GM12878 (cell line): ENCODE data around the gene SLC4A2. TPM values are rescaled to one million over a fixed set of nuclear protein-coding genes. Genes with fewer than 3 reads are reported as not detected.
A peak's percentile ranks its signal among the peaks of the same experiment; 100 is the strongest.

ENCODE experiments used
- ATAC-seq: fragments of 200-7000 bp; cut with Tn5 transposase; 3 replicates; pipeline ENCODE4 v1.9.1; 2020; ENCODE audit warnings: mild to moderate bottlenecking, moderate library complexity
- BruUV-seq: library from RNA; stranded (reverse); fragments of 400-500 nt; replicated peaks from 2 replicates; lab custom pipeline; 2021; lab: Mats Ljungman, UMichigan
- CTCF ChIA-PET: fragments of 300-600 bp; sonication (Branson Sonifier 250); formaldehyde crosslinking; extraction: SDS; loops from one replicate; lab custom pipeline; 2021; ENCODE audit warnings: inconsistent platforms; lab: Yijun Ruan, JAX
- POLR2A ChIA-PET: fragments of 350-600 bp; formaldehyde crosslinking; extraction: SDS; loops from one replicate; lab custom pipeline; 2021; ENCODE audit warnings: inconsistent platforms; lab: Charles Lee
- RAD21 ChIA-PET: fragments of 300-600 bp; sonication (Branson Sonifier 250); formaldehyde crosslinking; loops from one replicate; lab custom pipeline; 2023; ENCODE audit warnings: antibody characterized with exemption; ENCODE audit not compliant: unreplicated experiment; lab: Charles Lee
- SMC1A ChIA-PET: fragments of 300-600 bp; sonication (Branson Sonifier 250); formaldehyde crosslinking; loops from one replicate; lab custom pipeline; 2023; ENCODE audit not compliant: unreplicated experiment, uncharacterized antibody; lab: Charles Lee
- DNase-seq: peaks from one replicate; pipeline ENCODE4 v3.0.0-alpha.2; 2011; ENCODE audit warnings: low read depth, low spot score
- FAIRE-seq: peaks from 3 replicates; lab custom pipeline; 2011; peaks lifted over from hg19 to GRCh38; lab: Jason Lieb, UNC
- H2AFZ ChIP-seq: 2 replicates; pipeline ENCODE4 v1.6.0; 2011; ENCODE audit warnings: low read depth, low read length, control low read depth; ENCODE audit not compliant: control insufficient read depth
- H3K27ac ChIP-seq: 2 replicates; pipeline ENCODE4 v1.5.1; 2011; ENCODE audit warnings: control low read depth; ENCODE audit not compliant: control insufficient read depth, insufficient read depth
- H3K27me3 ChIP-seq, 2 experiments: replicated peaks in 1 of 2; 2 replicates each; pipeline versions ENCODE4 v1.6.0 to v1.6.1; 2011; ENCODE audit warnings: low read length in 1 of 2; ENCODE audit not compliant: control insufficient read depth in 2 of 2, insufficient read depth in 2 of 2
- H3K36me3 ChIP-seq, 2 experiments: 2 replicates each; pipeline ENCODE4 v1.5.1; 2011; ENCODE audit warnings: low read length in 1 of 2; ENCODE audit not compliant: control insufficient read depth in 2 of 2, insufficient read depth in 2 of 2
- H3K4me1 ChIP-seq: 2 replicates; pipeline ENCODE4 v1.6.1; 2011; ENCODE audit warnings: mild to moderate bottlenecking, low read length, moderate library complexity, mixed read lengths; ENCODE audit not compliant: control insufficient read depth, insufficient read depth
- H3K4me2 ChIP-seq: 2 replicates; pipeline ENCODE4 v1.6.0; 2011; ENCODE audit warnings: control low read depth; ENCODE audit not compliant: control insufficient read depth, insufficient read depth
- H3K4me3 ChIP-seq: fragments of 200-600 bp; sonication (generic); 2 replicates; pipeline ENCODE4 v1.5.1; 2016
- H3K79me2 ChIP-seq: 2 replicates; pipeline ENCODE4 v1.6.0; 2011; ENCODE audit warnings: low read length; ENCODE audit not compliant: control insufficient read depth, insufficient read depth
- H3K9ac ChIP-seq: 2 replicates; pipeline ENCODE4 v1.8.0; 2011; ENCODE audit warnings: low read length, control low read depth, mixed read lengths; ENCODE audit not compliant: control insufficient read depth, insufficient read depth
- H3K9me3 ChIP-seq: replicated peaks from 3 replicates; pipeline ENCODE4 v1.5.1; 2011; ENCODE audit warnings: mild to moderate bottlenecking, low read length; ENCODE audit not compliant: control insufficient read depth, insufficient read depth
- H4K20me1 ChIP-seq: 2 replicates; pipeline ENCODE4 v1.6.0; 2011; ENCODE audit not compliant: control insufficient read depth, insufficient read depth
- ATF2 ChIP-seq: IDR thresholded peaks from 2 replicates; pipeline ENCODE4 v1.6.1; 2012; ENCODE audit warnings: low read length, inconsistent platforms
- BACH1 ChIP-seq: fragments of 450-650 bp; IDR thresholded peaks from 2 replicates; pipeline ENCODE4 v1.6.1; 2017; ENCODE audit warnings: mild to moderate bottlenecking, borderline replicate concordance
- BHLHE40 ChIP-seq, 2 experiments: fragments of 450-650 bp in 1 of 2; IDR thresholded peaks; 2 replicates each; pipeline ENCODE4 v1.6.1; 2011 to 2017; ENCODE audit warnings: low read depth in 2 of 2, borderline replicate concordance in 1 of 2, improper control_type of control experiment in 1 of 2, low read length in 1 of 2, mild to moderate bottlenecking in 1 of 2
- MLLT1 ChIP-seq: fragments of 450-650 bp; IDR thresholded peaks from 2 replicates; pipeline ENCODE4 v1.6.1; 2016; ENCODE audit warnings: mild to moderate bottlenecking
- MTA2 ChIP-seq: fragments of 450-650 bp; IDR thresholded peaks from 2 replicates; pipeline ENCODE4 v1.6.1; 2016; ENCODE audit warnings: low read depth, mild to moderate bottlenecking, moderate library complexity
- MYB ChIP-seq: fragments of 150-350 bp; IDR thresholded peaks from 2 replicates; pipeline ENCODE4 v1.6.1; 2014; ENCODE audit warnings: mild to moderate bottlenecking, low read depth, low read length, borderline replicate concordance
- NKRF ChIP-seq: fragments of 450-650 bp; conservative IDR thresholded peaks from 2 replicates; pipeline ENCODE4 v1.6.1; 2017; ENCODE audit warnings: mild to moderate bottlenecking, moderate library complexity
- PAX5 ChIP-seq: IDR thresholded peaks from 2 replicates; pipeline ENCODE4 v1.6.1; 2011; ENCODE audit warnings: low read depth, low read length, borderline replicate concordance
- PAX8 ChIP-seq: fragments of 450-650 bp; IDR thresholded peaks from 2 replicates; pipeline ENCODE4 v1.6.1; 2017; ENCODE audit warnings: mild to moderate bottlenecking, moderate library complexity
- POLR2AphosphoS2 ChIP-seq: IDR thresholded peaks from 2 replicates; pipeline ENCODE4 v1.6.1; 2011; ENCODE audit warnings: low read depth, mild to moderate bottlenecking, low read length, improper control_type of control experiment, moderate library complexity
- RELA ChIP-seq: fragments of 450-650 bp; IDR thresholded peaks from 2 replicates; pipeline ENCODE4 v1.8.0; 2014; ENCODE audit warnings: borderline replicate concordance; ENCODE audit not compliant: partially characterized antibody
- SIX5 ChIP-seq: IDR thresholded peaks from 2 replicates; pipeline ENCODE4 v1.6.1; 2011; ENCODE audit warnings: mild to moderate bottlenecking, low read depth, low read length, moderate library complexity; ENCODE audit not compliant: severe bottlenecking
- SP1 ChIP-seq: IDR thresholded peaks from one replicate; pipeline ENCODE4 v1.6.1; 2011; ENCODE audit warnings: low read depth, low read length
- TCF3 ChIP-seq: IDR thresholded peaks from 2 replicates; pipeline ENCODE4 v1.6.1; 2012; ENCODE audit warnings: low read depth, mild to moderate bottlenecking, low read length, borderline replicate concordance; ENCODE audit not compliant: insufficient read depth
- YY1 ChIP-seq: IDR thresholded peaks from 2 replicates; pipeline ENCODE4 v1.6.1; 2011; ENCODE audit warnings: low read depth, mild to moderate bottlenecking, low read length
- ZSCAN29 ChIP-seq: fragments of 450-650 bp; IDR thresholded peaks from 2 replicates; pipeline ENCODE4 v1.6.1; 2017; ENCODE audit warnings: mild to moderate bottlenecking, moderate library complexity
- WGBS: methylation state at CpG from one replicate; pipeline ENCODE4 v1.1.6; 2016; ENCODE audit warnings: low lambda C conversion rate; ENCODE audit not compliant: insufficient replicate concordance, insufficient coverage; ENCODE audit errors: missing lambda C conversion rate; 5-methylcytosine and 5-hydroxymethylcytosine counted together
- in situ Hi-C: fragments of 300-500 bp; cut with MboI; formaldehyde crosslinking; loops from 9 replicates; pipeline ENCODE4 v1.14.3; 2018; ENCODE audit warnings: mixed read lengths
- intact Hi-C: fragments of 100-400 bp; cut with micrococcal nuclease; formaldehyde crosslinking; loops from one replicate; pipeline ENCODE4 v1.14.2; 2022; ENCODE audit not compliant: unreplicated experiment
- polyA plus RNA-seq, 11 experiments: library from polyadenylated mRNA; depleted of rRNA in 4 of 11; unstranded in 6 of 11; stranded (reverse) in 5 of 11; fragments of >200 nt; fragmentation: Nextera tagmentation in 4 of 11; fragmentation: Illumina TruSeq in 1 of 11; extraction: Ambion mirVana in 4 of 11; extraction: Trizol in 1 of 11; gene quantifications; 1 replicate in 1 of 11; 2 replicates in 10 of 11; pipeline versions ENCODE4 v1.2.1 to v1.2.3, GENCODE V29; 2011 to 2016; ENCODE audit warnings: inconsistent platforms in 2 of 11, missing spikeins in 2 of 11, low read depth in 1 of 11
- total RNA-seq, 4 experiments: library from RNA; depleted of rRNA in 3 of 4; stranded (reverse); fragments of >200 nt in 3 of 4; fragmentation: Illumina TruSeq in 1 of 4; extraction: Trizol in 1 of 4; gene quantifications; 2 replicates each; pipeline versions ENCODE4 v1.2.1 to v1.2.3, GENCODE V29; 2013 to 2021

The SLC4A2 gene
- total and polyA plus RNA-seq, 10 of the 15 experiments (the other 5 are each of a cell fraction or from before 2014, with no cell fraction given) = 2.7 to 78.6 (median 30.1) TPM

GRCh38 chr7:151123822-151124464 lies 64.6 kb downstream of the SLC4A2 start:
- peak; percentile 99 for ATAC-seq
- 44% methylated on average over 24 of the region's 24 CpGs for WGBS
- TF ChIP-seq MYB = 0 out of 2 replicates have a peak, but pooled peaks have one; percentile 19
- TF ChIP-seq MTA2 = no peak
- no peak for TF ChIP-seq ZSCAN29
- no peak for TF ChIP-seq SP1
- no peak for TF ChIP-seq SIX5
- no peak for TF ChIP-seq ATF2
- TF ChIP-seq YY1 = 0 out of 2 replicates have a peak, but pooled peaks have one; percentile 47
- TF ChIP-seq PAX5 = peak; percentile 69; the same call in 1 of the 2 replicates
- no peak for TF ChIP-seq TCF3
- TF ChIP-seq RELA = no peak
- no peak for TF ChIP-seq POLR2AphosphoS2
- no peak for TF ChIP-seq NKRF
- TF ChIP-seq MLLT1 = no peak
- TF ChIP-seq BHLHE40 (IDR thresholded peaks at IDR 0.05; ENCODE audit: borderline replicate concordance in 1 of 2, low read depth in 2 of 2, low read length in 1 of 2) = peak in 1 of 2 experiments; percentile 29; a peak in 1 of 4 replicates
- TF ChIP-seq BACH1 = no peak
- TF ChIP-seq PAX8 = no peak

More at GRCh38 chr7:151123822-151124464, 64.6 kb downstream of the SLC4A2 start:
- H3K4me3 ChIP-seq = no peak overlapping the region
- H2AFZ ChIP-seq = no peak overlapping the region
- ChIA-PET CTCF (interaction anchor here (0.6 to 3.5 kb wide), 33 partner anchors 8 to 228 kb away, joined by 3 to 41 read pairs (median 4); partner anchors contain the start of genes ABCB8, ABCF2, NOS3 and SLC4A2), RAD21 (interaction anchor here (1.0 to 1.4 kb wide), 3 partner anchors 26 to 226 kb away, joined by 3 to 16 read pairs (median 3); no protein-coding TSS in a partner anchor), POLR2A (no interaction called here), SMC1A (interaction anchor here (0.6 to 1.0 kb wide), 4 partner anchors 115 to 227 kb away, joined by 3 to 10 read pairs (median 3); no protein-coding TSS in a partner anchor)
- H3K36me3 ChIP-seq = peaks cover 9 to 19% of the 10 kb centered on the region in 2 experiments; a peak in 3 of 4 replicates
- no peaks in the 10 kb centered on the region for H3K27me3 ChIP-seq
- H3K9me3 ChIP-seq = no peaks in the 10 kb centered on the region
- H3K4me1 ChIP-seq = no peaks in the 10 kb centered on the region
- DNase-seq (no peak), FAIRE-seq (peak; percentile 89)
- no peak overlapping the region for H3K9ac ChIP-seq
- H3K79me2 ChIP-seq = no peaks in the 10 kb centered on the region
- in situ Hi-C loops = no loop called here
- H3K27ac ChIP-seq = no peak overlapping the region
- intact Hi-C loops = loop anchor here (1.0 kb wide), 3 partner anchors 48 to 179 kb away; no protein-coding TSS in a partner anchor
- H4K20me1 ChIP-seq = no peaks in the 10 kb centered on the region
- no TSS peak for BruUV-seq
- no peak overlapping the region for H3K4me2 ChIP-seq
